ENCODE measurements around the gene JAZF1.

JAZF1 gene

GRCh38 chr7:28106321-28106829 lies 74.2 kb downstream of the JAZF1 start:
- no peak for DNase-seq (ENCODE audit: low spot score)

DNA sequence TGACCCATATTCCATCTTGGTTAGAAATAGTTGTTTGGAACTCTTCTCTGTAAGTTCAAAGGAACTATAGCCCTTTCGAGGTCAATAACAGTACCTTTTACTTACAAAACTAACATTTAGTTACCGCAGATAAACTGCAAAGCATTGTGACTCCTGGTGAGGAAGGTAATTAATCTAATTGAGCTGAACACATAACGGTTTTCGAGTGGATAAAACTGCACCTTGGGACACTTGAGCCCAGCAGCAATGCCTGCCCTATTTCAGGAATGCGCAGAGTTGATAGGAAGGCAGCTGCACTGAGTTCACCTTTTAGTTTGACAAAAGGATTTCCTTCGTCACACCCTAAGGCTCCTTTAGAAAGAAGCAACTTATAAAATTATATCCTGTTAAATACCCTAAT lies 75.4 kb downstream of the JAZF1 start:
- no peak for DNase-seq (ENCODE audit: low spot score)

DNA sequence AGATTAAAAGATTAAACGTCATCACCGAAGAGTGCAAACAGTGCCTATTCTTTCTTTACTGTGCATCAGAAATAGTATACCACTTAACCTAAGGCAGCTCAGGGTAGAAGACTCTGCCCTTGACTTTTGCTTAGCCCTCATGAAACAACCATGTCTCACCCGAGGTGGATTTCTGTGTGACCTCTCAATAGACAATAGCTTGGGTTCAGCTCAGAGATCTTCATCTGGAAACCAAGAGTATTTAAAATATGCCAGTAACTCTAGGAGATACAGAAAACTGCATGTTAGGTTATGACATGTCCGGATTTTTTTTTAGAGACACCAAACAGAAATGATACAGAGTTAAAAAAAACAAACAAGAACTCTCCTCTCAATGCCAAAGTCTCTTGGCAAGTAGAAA lies 75.8 kb downstream of the JAZF1 start:
- no peak for DNase-seq (ENCODE audit: low spot score)

DNA sequence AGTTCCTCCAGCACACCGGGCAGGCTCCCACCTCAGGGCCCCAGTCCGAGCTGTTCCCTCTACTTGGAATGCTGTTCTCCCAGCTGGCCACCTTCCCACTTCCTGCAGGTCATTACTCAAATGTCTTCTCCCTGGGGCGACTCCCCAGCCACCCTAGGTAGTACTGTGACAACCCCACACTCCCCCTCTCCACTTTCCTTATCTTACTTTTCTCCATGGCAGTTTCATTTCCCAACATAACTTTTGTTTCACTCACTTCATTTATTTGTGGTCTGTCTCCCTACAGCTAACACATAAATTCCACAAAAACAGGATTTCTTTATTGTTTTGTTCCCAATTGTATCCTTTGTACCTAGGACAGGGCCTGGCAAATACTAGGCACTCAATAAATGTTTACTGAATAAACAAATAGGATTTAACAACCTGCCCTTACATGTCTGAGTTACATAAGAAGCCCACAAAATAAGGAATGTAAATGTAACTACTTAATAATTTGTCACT lies 76.5 kb downstream of the JAZF1 start:
- no peak for DNase-seq (ENCODE audit: low spot score)

GRCh38 chr7:28102797-28103196 lies 77.8 kb downstream of the JAZF1 start:
- DNase-seq (ENCODE audit: low spot score) = no peak

DNA sequence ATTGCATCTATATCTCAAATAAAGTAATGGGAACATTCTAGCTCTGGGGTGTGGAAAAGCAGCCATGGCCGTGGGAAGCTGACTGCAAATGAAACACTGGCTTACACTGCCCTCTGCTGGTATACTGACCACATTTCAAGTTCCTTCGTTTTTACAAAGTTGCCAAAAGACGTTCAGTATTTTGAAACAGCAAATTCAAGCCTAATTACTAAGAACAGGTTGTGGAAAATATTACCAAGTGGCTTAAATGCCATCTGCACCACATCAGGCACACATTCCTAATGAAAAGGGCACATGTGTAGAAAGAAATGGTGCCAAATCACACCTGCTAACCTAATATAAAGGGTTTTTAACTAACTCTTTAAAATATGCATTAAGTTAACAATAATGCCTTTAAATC lies 83.9 kb downstream of the JAZF1 start:
- peak; percentile 53 for DNase-seq (ENCODE audit: low spot score)

DNA sequence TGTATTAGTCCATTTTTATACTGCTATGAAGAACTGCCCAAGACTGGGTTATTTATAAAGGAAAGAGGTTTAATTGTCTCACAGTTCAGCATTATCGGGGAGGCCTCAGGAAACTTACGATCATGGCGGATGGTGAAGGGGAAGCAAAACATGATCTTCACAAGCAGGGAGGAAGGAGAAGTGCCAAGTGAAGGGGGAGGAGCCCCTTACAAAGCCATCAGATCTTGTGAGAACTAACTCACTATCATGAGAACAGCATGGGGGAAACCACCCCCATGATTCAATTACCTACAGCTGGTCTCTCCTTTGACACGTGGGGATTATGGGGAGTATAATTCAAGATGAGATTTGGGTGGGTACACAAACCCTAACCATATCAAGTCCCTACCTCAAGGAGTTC lies 85.4 kb downstream of the JAZF1 start:
- no peak for DNase-seq (ENCODE audit: low spot score)

- peak; percentile 7 for DNase-seq (ENCODE audit: low spot score)
Measured at GRCh38 chr7:28093623-28094232, 86.9 kb downstream of the JAZF1 start.

- no peak for DNase-seq (ENCODE audit: low spot score)
Measured at GRCh38 chr7:28091190-28091589, 89.4 kb downstream of the JAZF1 start.

GRCh38 chr7:28088901-28089714 lies 91.5 kb downstream of the JAZF1 start:
- DNase-seq (ENCODE audit: low spot score) = no peak

DNA sequence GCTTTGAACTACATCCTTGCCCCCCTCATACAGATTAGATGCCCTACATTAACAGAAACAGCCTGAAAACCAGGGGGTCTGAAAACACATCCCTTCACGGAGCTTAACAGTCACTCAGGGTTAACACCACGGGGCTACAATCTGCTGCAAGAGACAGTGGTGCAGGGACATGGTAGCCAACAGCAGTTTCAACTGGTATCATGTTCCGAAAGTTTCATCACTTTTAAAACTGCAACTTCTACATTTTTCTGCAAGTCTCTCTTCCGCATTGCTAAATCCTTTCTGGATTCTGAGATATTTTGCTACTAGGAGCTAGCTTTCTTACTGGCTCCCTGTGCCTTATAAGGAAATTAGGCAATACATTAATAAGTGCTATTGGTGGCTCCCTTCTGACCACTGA lies 92.6 kb downstream of the JAZF1 start:
- no peak for DNase-seq (ENCODE audit: low spot score)

DNA sequence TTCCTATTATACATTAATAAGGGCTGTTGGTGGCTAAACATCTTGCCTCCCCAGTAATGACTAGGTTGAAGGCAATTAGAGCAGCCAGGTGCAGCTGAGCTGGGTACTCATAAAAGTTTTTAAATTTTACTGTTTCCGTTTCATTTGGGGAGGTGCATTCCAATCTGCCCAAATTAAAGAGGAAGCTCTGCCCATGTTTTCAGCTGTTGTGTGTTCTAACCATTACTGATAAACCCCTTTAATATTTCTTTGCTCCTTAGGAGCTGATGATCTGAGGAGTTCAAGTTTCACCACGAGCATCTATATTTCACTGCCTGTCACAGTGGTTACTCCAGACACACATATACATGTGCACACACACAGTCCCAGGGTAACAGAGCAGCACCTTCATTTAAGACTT lies 94.4 kb downstream of the JAZF1 start:
- no peak for DNase-seq (ENCODE audit: low spot score)

GRCh38 chr7:28083998-28084985 lies 96.3 kb downstream of the JAZF1 start:
- DNase-seq (ENCODE audit: low spot score) = no peak

- DNase-seq (ENCODE audit: low spot score) = no peak
Measured at GRCh38 chr7:28083164-28083997, 97.2 kb downstream of the JAZF1 start.

DNA sequence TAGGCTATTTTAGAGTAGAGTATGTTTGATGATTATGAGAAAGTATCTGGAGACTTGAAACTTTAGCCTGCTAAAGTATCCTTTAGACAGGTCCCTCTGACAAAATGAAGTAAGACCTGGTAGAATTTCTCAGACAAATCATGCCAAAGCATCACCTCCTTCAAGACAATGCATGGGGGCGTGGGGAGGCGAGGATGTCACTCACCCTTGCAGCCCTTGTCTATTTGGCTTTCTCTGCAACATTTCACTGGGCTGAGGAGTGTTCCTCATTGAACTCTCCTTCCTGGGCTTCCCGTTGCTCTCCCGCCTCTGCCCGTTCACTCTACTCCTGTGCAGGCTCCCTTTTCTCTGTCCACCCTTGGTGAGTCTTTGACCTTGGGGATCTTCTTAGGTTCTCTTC lies 98.5 kb downstream of the JAZF1 start:
- no peak for DNase-seq (ENCODE audit: low spot score)

- DNase-seq (ENCODE audit: low spot score) = no peak
Measured at GRCh38 chr7:28081016-28081415, 99.6 kb downstream of the JAZF1 start.

DNA sequence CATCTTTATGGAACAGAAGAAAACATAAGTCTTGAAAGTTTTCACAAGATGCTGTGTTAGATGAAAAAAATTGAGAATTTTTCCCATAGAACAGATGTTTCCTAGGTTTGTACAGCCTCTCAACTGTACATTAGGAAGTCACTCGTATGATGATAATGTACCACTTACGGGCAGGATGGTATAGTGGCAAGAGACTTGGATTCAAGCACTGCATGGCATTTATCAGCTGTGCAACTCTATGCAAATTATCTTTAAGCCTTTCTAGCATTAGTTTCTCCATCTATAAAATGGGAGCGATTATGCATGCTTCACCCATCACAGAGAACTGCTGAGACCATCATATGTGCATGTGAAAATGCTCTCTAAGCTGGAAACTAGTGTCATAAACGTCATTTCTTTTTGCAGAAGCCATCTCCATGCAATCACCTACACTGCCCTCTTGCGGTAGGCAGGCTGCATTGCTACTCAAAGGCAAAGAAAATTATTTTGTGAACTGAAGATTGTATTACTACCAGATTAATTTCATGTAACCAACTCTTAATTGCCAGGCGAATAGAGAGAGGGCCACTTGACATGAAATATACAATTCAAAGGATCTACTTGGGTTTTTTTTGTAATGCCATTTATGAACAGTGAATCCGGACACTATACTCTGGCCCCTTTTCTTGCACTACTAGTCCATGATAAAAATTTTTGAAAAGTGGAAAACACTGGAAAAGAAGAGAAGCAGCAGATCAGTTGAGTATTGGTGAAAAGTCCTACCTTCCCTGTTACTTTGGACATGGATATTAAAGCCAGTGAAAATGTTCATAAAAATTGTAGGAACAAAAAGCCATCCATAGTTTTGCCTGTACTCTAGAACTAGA lies 102.3 kb downstream of the JAZF1 start:
- peak; percentile 50 for DNase-seq (ENCODE audit: low spot score)

GRCh38 chr7:28077616-28078015 lies 103.0 kb downstream of the JAZF1 start:
- no peak for DNase-seq (ENCODE audit: low spot score)

DNA sequence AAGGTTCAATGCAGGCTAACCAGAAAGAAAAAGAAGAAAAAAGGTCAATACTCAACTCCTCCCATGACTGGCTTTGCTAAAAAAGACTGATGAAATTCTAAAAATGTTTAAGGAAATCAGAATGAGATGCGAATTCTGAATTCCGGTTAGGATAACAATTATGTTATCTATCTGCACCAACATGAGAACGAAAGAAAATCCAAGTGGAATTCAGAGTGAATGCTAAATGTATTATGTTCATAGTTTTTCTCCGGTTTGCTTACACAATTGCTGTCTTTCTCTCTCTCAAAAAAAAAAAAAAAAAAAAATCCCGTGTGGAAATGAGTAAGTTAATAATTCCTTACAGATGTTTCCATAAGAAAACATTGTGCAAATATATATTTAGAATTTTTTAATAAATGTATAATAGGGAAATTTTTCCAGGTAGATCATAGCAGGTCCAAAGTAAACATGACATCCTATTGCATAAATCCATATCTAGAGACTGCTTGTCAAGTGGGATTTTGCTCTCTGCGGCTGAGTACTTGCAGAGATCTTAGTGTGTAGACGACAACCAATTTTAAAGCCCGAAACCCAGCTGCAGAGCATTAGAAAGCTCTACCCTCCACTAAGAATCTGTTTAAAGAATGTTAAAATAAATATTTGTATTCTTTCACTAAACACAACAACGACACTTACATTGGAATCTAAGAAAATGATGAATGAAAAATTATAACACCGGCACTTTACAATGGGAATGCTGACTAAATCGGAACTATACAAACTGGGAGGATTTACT lies 104.0 kb downstream of the JAZF1 start:
- DNase-seq (ENCODE audit: low spot score) = no peak
